CD4-positive, alpha-beta T cell (primary cell): ENCODE data around the gene OR10J4. TPM values are rescaled to one million over a fixed set of nuclear protein-coding genes. Genes with fewer than 3 reads are reported as not detected.

ENCODE experiments used
- ATAC-seq: fragments of 200-7000 bp; cut with Tn5 transposase; one replicate; pipeline ENCODE4 v1.10.0; 2022; ENCODE audit warnings: mild to moderate bottlenecking; ENCODE audit not compliant: poor library complexity
- CTCF ChIA-PET: fragments of 350-600 bp; sonication (Branson Sonifier 250); formaldehyde crosslinking; loops from one replicate; lab custom pipeline; 2021; ENCODE audit warnings: antibody characterized with exemption, inconsistent platforms; lab: Charles Lee
- POLR2A ChIA-PET: fragments of 350-600 bp; sonication (Branson Sonifier 250); formaldehyde crosslinking; loops from one replicate; lab custom pipeline; 2021; ENCODE audit warnings: antibody characterized with exemption, inconsistent platforms; lab: Charles Lee
- DNase-seq, 14 experiments: peaks; one replicate each; pipeline ENCODE4 v3.0.0-alpha.2; 2013 to 2020; ENCODE audit warnings: mixed read lengths in 2 of 14
- H3K27ac ChIP-seq, 2 donors: one replicate each; pipeline versions ENCODE4 v1.5.1 to v1.7.0; 2013; ENCODE audit warnings: low read length in 2 of 2, low read depth in 1 of 2, mild to moderate bottlenecking in 1 of 2
- H3K27me3 ChIP-seq, 2 experiments: 1 replicate in 1 of 2; 2 replicates in 1 of 2; pipeline versions ENCODE4 v1.6.1 to v1.7.0; 2013; ENCODE audit warnings: low read length in 2 of 2, control low read depth in 1 of 2, mild to moderate bottlenecking in 1 of 2, moderate library complexity in 1 of 2; ENCODE audit not compliant: insufficient read depth in 2 of 2, control insufficient read depth in 1 of 2
- H3K36me3 ChIP-seq: one replicate; pipeline ENCODE4 v1.6.1; 2013; ENCODE audit warnings: low read length, control low read depth; ENCODE audit not compliant: insufficient read depth
- H3K4me1 ChIP-seq: one replicate; pipeline ENCODE4 v1.6.1; 2013; ENCODE audit warnings: low read length, control low read depth; ENCODE audit not compliant: insufficient read depth
- H3K4me3 ChIP-seq: one replicate; pipeline ENCODE4 v1.5.1; 2013; ENCODE audit warnings: mild to moderate bottlenecking, low read length, moderate library complexity
- H3K9me3 ChIP-seq, 2 experiments: 1 replicate in 1 of 2; 2 replicates in 1 of 2; pipeline versions ENCODE4 v1.6.1 to v1.7.0; 2013; ENCODE audit warnings: low read length in 2 of 2, mild to moderate bottlenecking in 2 of 2, control low read depth in 1 of 2, moderate library complexity in 1 of 2; ENCODE audit not compliant: control insufficient read depth in 1 of 2, insufficient read depth in 1 of 2
- H3K27ac Mint-ChIP-seq: one replicate; pipeline ENCODE4 v1.8.0; 2020; ENCODE audit warnings: mixed read lengths
- H3K27me3 Mint-ChIP-seq: one replicate; pipeline ENCODE4 v1.8.0; 2021; ENCODE audit warnings: mixed read lengths
- H3K36me3 Mint-ChIP-seq: one replicate; pipeline ENCODE4 v1.8.0; 2021; ENCODE audit warnings: low read depth, mixed read lengths
- H3K4me1 Mint-ChIP-seq: one replicate; pipeline ENCODE4 v1.8.0; 2021; ENCODE audit warnings: low read depth, mixed read lengths
- H3K4me3 Mint-ChIP-seq: one replicate; pipeline ENCODE4 v1.8.0; 2020; ENCODE audit warnings: mild to moderate bottlenecking, mixed read lengths
- H3K9me3 Mint-ChIP-seq: one replicate; pipeline ENCODE4 v1.8.0; 2020; ENCODE audit warnings: mixed read lengths
- intact Hi-C, 2 experiments: fragments of 100-400 bp; cut with DNase I in 1 of 2; cut with micrococcal nuclease in 1 of 2; formaldehyde crosslinking; loops; one replicate each; pipeline versions ENCODE4 v1.15.1 to v1.9.0; 2023 to 2025; cut with DNase I, micrococcal nuclease
- total RNA-seq, 174 experiments: library from RNA in 2 of 174; stranded (reverse) in 2 of 174; gene quantifications; one replicate each; pipeline ENCODE4 v1.2.3 and lab custom pipeline; 2021 to 2026
- TF ChIP-seq, protein P1 (sequence below): fragments of 200-600 bp; IDR thresholded peaks from one replicate; pipeline ENCODE4 v1.8.0; 2022; ENCODE audit warnings: antibody characterized with exemption, mild to moderate bottlenecking

Gene OR10J4
- total RNA-seq, 2 experiments from 2014 or later: not detected

- peaks cover 20% of the 10 kb centered on the region for H3K27me3 Mint-ChIP-seq
- H3K36me3 ChIP-seq: no peaks in the 10 kb centered on the region
- no peak for ATAC-seq
- H3K36me3 Mint-ChIP-seq: no peaks in the 10 kb centered on the region
- no peak overlapping the region for H3K4me3 ChIP-seq
- no peaks in the 10 kb centered on the region for H3K9me3 Mint-ChIP-seq
- H3K4me3 Mint-ChIP-seq: no peak overlapping the region
- ChIA-PET POLR2A (no interaction called here), CTCF (interaction anchor here (1.1 kb wide), 1 partner anchor 18 kb away, joined by 3 read pairs; no protein-coding TSS in a partner anchor)
- H3K4me1 ChIP-seq: no peaks in the 10 kb centered on the region
- intact Hi-C loops: no loop called here
- H3K27ac ChIP-seq: no peak overlapping the region
- H3K27ac Mint-ChIP-seq: no peak overlapping the region
- DNase-seq: no peak
- no peaks in the 10 kb centered on the region for H3K4me1 Mint-ChIP-seq
- H3K27me3 ChIP-seq: no peaks in the 10 kb centered on the region
- no peaks in the 10 kb centered on the region for H3K9me3 ChIP-seq
- TF ChIP-seq, protein P1, sequence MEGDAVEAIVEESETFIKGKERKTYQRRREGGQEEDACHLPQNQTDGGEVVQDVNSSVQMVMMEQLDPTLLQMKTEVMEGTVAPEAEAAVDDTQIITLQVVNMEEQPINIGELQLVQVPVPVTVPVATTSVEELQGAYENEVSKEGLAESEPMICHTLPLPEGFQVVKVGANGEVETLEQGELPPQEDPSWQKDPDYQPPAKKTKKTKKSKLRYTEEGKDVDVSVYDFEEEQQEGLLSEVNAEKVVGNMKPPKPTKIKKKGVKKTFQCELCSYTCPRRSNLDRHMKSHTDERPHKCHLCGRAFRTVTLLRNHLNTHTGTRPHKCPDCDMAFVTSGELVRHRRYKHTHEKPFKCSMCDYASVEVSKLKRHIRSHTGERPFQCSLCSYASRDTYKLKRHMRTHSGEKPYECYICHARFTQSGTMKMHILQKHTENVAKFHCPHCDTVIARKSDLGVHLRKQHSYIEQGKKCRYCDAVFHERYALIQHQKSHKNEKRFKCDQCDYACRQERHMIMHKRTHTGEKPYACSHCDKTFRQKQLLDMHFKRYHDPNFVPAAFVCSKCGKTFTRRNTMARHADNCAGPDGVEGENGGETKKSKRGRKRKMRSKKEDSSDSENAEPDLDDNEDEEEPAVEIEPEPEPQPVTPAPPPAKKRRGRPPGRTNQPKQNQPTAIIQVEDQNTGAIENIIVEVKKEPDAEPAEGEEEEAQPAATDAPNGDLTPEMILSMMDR: no peak
These were observed 9.4 kb downstream of the OR10J4 start for GRCh38 chr1:159441360-159441759.

DNA sequence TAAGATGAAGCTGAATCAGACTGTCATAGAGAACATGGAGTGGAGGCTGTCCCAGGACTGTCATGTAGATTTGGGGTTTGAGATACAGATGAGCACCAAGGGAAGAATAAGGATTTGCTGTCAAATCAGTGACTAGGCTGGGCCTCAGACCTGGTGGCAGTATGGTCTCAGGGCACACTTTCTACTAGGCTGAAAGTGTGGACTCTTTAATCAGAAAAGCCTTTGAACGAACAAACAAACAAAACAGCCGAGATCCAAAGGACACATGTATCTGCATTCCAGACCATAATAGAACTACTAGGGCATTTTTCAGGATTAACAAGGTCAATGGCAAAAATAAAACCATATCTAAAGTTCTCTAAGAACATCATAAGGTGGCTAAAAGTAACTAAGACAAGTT lies 10.4 kb downstream of the OR10J4 start:
- peaks cover 24% of the 10 kb centered on the region for H3K27me3 Mint-ChIP-seq
- intact Hi-C loops: no loop called here
- ATAC-seq (no peak), DNase-seq (no peak)
- Histone ChIP-seq H3K36me3 (no peaks in the 10 kb centered on the region), H3K4me3 (no peak overlapping the region), H3K27me3 (no peaks in the 10 kb centered on the region), H3K9me3 (no peaks in the 10 kb centered on the region), H3K4me1 (no peaks in the 10 kb centered on the region), H3K27ac (no peak overlapping the region)
- no peak overlapping the region for H3K4me3 Mint-ChIP-seq
- no peaks in the 10 kb centered on the region for H3K4me1 Mint-ChIP-seq
- H3K9me3 Mint-ChIP-seq: no peaks in the 10 kb centered on the region
- ChIA-PET POLR2A (no interaction called here), CTCF (no interaction called here)
- H3K36me3 Mint-ChIP-seq: no peaks in the 10 kb centered on the region
- TF ChIP-seq, protein P1: no peak
- no peak overlapping the region for H3K27ac Mint-ChIP-seq

- CTCF ChIA-PET: no interaction called here
These were observed 11.2 kb downstream of the OR10J4 start for GRCh38 chr1:159443066-159443750.

More at GRCh38 chr1:159443066-159443750, 11.2 kb downstream of the OR10J4 start:
- DNase-seq: no peak
- H3K27ac ChIP-seq: no peak overlapping the region
- POLR2A ChIA-PET: no interaction called here
- no peaks in the 10 kb centered on the region for H3K36me3 ChIP-seq
- no peaks in the 10 kb centered on the region for H3K4me1 Mint-ChIP-seq
- H3K4me3 ChIP-seq: no peak overlapping the region
- H3K9me3 Mint-ChIP-seq: no peaks in the 10 kb centered on the region
- TF ChIP-seq, protein P1: no peak
- no peak for ATAC-seq
- H3K9me3 ChIP-seq: no peaks in the 10 kb centered on the region
- intact Hi-C loops: no loop called here
- no peaks in the 10 kb centered on the region for H3K36me3 Mint-ChIP-seq
- H3K27me3 Mint-ChIP-seq: peaks cover 20% of the 10 kb centered on the region
- H3K27ac Mint-ChIP-seq: no peak overlapping the region
- no peak overlapping the region for H3K4me3 Mint-ChIP-seq
- no peaks in the 10 kb centered on the region for H3K4me1 ChIP-seq
- no peaks in the 10 kb centered on the region for H3K27me3 ChIP-seq
